H1 (cell line): Measurements from ENCODE around the gene MYCBP2. TPM values are rescaled to one million over a fixed set of nuclear protein-coding genes. Genes with fewer than 3 reads are reported as not detected.

Experiments
- CTCF ChIA-PET: fragments of 300-600 bp; sonication (Branson Sonifier 250); formaldehyde crosslinking; loops from one replicate; lab custom pipeline; 2021; ENCODE audit not compliant: partially characterized antibody; lab: Charles Lee
- POLR2A ChIA-PET: fragments of 300-600 bp; sonication (Branson Sonifier 250); formaldehyde crosslinking; loops from one replicate; lab custom pipeline; 2021; ENCODE audit warnings: inconsistent platforms; ENCODE audit not compliant: partially characterized antibody; lab: Charles Lee
- DNase-seq, 2 experiments: peaks; one replicate each; pipeline versions ENCODE4 v3.0.0 to v3.0.0-alpha.2; 2010 to 2022; ENCODE audit warnings: low spot score in 2 of 2, low read depth in 1 of 2, mixed read lengths in 1 of 2
- FAIRE-seq: peaks from 2 replicates; lab custom pipeline; 2011; peaks lifted over from hg19 to GRCh38; lab: Jason Lieb, UNC
- H2AFZ ChIP-seq: 2 replicates; pipeline ENCODE4 v1.8.1; 2012; ENCODE audit warnings: low read length, inconsistent platforms
- H2AK5ac ChIP-seq: 2 replicates; pipeline ENCODE4 v1.6.1; 2013; ENCODE audit warnings: low read depth, low read length
- H2BK120ac ChIP-seq: replicated peaks from 2 replicates; pipeline ENCODE3; 2013; ENCODE audit warnings: low read depth, low read length, inconsistent platforms
- H2BK12ac ChIP-seq: 2 replicates; pipeline ENCODE4 v1.6.1; 2013; ENCODE audit warnings: low read depth, low read length
- H2BK15ac ChIP-seq: 2 replicates; pipeline ENCODE4 v1.6.1; 2013; ENCODE audit warnings: low read length
- H2BK20ac ChIP-seq: 2 replicates; pipeline ENCODE4 v1.6.1; 2013; ENCODE audit warnings: low read length
- H2BK5ac ChIP-seq: 2 replicates; pipeline ENCODE4 v1.6.1; 2013; ENCODE audit warnings: low read depth, low read length
- H3K14ac ChIP-seq: 2 replicates; pipeline ENCODE4 v1.6.1; 2013; ENCODE audit warnings: inconsistent platforms; ENCODE audit not compliant: insufficient read length
- H3K18ac ChIP-seq: 2 replicates; pipeline ENCODE4 v1.6.1; 2013; ENCODE audit warnings: low read length; ENCODE audit errors: extremely low read depth
- H3K23ac ChIP-seq: 2 replicates; pipeline ENCODE4 v1.6.1; 2013; ENCODE audit warnings: inconsistent platforms; ENCODE audit not compliant: insufficient read length
- H3K23me2 ChIP-seq: 2 replicates; pipeline ENCODE4 v1.6.1; 2013; ENCODE audit warnings: low read depth, low read length
- H3K27ac ChIP-seq: 2 replicates; pipeline ENCODE4 v1.6.1; 2011; ENCODE audit warnings: low read depth, low read length, inconsistent platforms
- H3K27me3 ChIP-seq, 4 experiments: replicated peaks in 1 of 4; 1 replicate in 1 of 4; 2 replicates in 3 of 4; pipeline versions ENCODE4 v1.6.1 to v1.8.1; 2011 to 2013; ENCODE audit warnings: low read length in 3 of 4, mild to moderate bottlenecking in 3 of 4, inconsistent platforms in 2 of 4, mixed read lengths in 2 of 4, moderate library complexity in 1 of 4; ENCODE audit not compliant: control insufficient read depth in 3 of 4, insufficient read depth in 3 of 4; ENCODE audit errors: extremely low read depth in 1 of 4
- H3K36me3 ChIP-seq, 4 experiments: 2 replicates each; pipeline versions ENCODE4 v1.6.1 to v1.8.1; 2011 to 2013; ENCODE audit warnings: mild to moderate bottlenecking in 4 of 4, low read length in 3 of 4, moderate library complexity in 2 of 4, control low read depth in 1 of 4, inconsistent platforms in 1 of 4; ENCODE audit not compliant: insufficient read depth in 4 of 4, control insufficient read depth in 2 of 4
- H3K4ac ChIP-seq: replicated peaks from 2 replicates; pipeline ENCODE3; 2013; ENCODE audit warnings: low read length, low read depth, mixed read lengths, inconsistent platforms; ENCODE audit not compliant: insufficient read length
- H3K4me1 ChIP-seq, 4 experiments: replicated peaks in 1 of 4; 1 replicate in 1 of 4; 2 replicates in 3 of 4; pipeline versions ENCODE4 v1.6.1 to v1.8.1; 2011 to 2013; ENCODE audit warnings: low read length in 3 of 4, inconsistent platforms in 2 of 4, mixed read lengths in 1 of 4; ENCODE audit not compliant: insufficient read depth in 4 of 4, control insufficient read depth in 3 of 4
- H3K4me2 ChIP-seq, 2 experiments: 2 replicates each; pipeline versions ENCODE4 v1.6.1 to v1.8.1; 2011 to 2013; ENCODE audit warnings: low read depth in 2 of 2, low read length in 2 of 2, control low read depth in 1 of 2, inconsistent platforms in 1 of 2, mild to moderate bottlenecking in 1 of 2; ENCODE audit not compliant: insufficient read depth in 1 of 2
- H3K4me3 ChIP-seq, 4 experiments: fragments of 200-600, 300-600 bp in 1 of 4; sonication (generic), shearing (Covaris generic), sonication (Bioruptor Twin) in 1 of 4; 2 replicates each; pipeline versions ENCODE4 v1.5.1 to v1.8.1; 2011 to 2016; ENCODE audit warnings: low read length in 4 of 4, low read depth in 3 of 4, control low read depth in 2 of 4, inconsistent platforms in 2 of 4, mild to moderate bottlenecking in 2 of 4, mixed read lengths in 1 of 4, moderate library complexity in 1 of 4; ENCODE audit not compliant: insufficient read depth in 2 of 4; ENCODE audit errors: extremely low read depth in 1 of 4
- H3K56ac ChIP-seq: replicated peaks from 2 replicates; pipeline ENCODE3; 2013; ENCODE audit warnings: low read depth, mild to moderate bottlenecking, mixed read lengths, low read length, inconsistent platforms; ENCODE audit not compliant: insufficient read length
- H3K79me1 ChIP-seq: 2 replicates; pipeline ENCODE4 v1.6.1; 2013; ENCODE audit warnings: low read depth, low read length, control low read depth
- H3K79me2 ChIP-seq, 2 experiments: 2 replicates each; pipeline versions ENCODE4 v1.6.1 to v1.8.1; 2012 to 2013; ENCODE audit warnings: low read length in 2 of 2, mild to moderate bottlenecking in 2 of 2, inconsistent platforms in 1 of 2; ENCODE audit not compliant: insufficient read depth in 2 of 2, control insufficient read depth in 1 of 2
- H3K9ac ChIP-seq, 4 experiments: replicated peaks in 1 of 4; 1 replicate in 1 of 4; 2 replicates in 3 of 4; pipeline versions ENCODE4 v1.6.1 to v1.8.1; 2011 to 2013; ENCODE audit warnings: low read depth in 3 of 4, low read length in 3 of 4, control low read depth in 2 of 4, mild to moderate bottlenecking in 2 of 4, moderate library complexity in 2 of 4, inconsistent platforms in 1 of 4; ENCODE audit errors: extremely low read depth in 1 of 4
- H3K9me3 ChIP-seq, 2 experiments: 2 replicates each; pipeline versions ENCODE4 v1.6.1 to v1.8.1; 2012 to 2013; ENCODE audit warnings: mild to moderate bottlenecking in 2 of 2, moderate library complexity in 2 of 2, control low read depth in 1 of 2, inconsistent platforms in 1 of 2, low read depth in 1 of 2, low read length in 1 of 2, mixed read lengths in 1 of 2; ENCODE audit not compliant: insufficient read depth in 2 of 2
- H4K20me1 ChIP-seq, 2 experiments: replicated peaks in 1 of 2; 2 replicates each; pipeline versions ENCODE3 to v1.8.1; 2011 to 2013; ENCODE audit warnings: inconsistent platforms in 2 of 2, low read length in 2 of 2, mild to moderate bottlenecking in 1 of 2; ENCODE audit not compliant: insufficient read depth in 2 of 2, control insufficient read depth in 1 of 2
- H4K5ac ChIP-seq: 2 replicates; pipeline ENCODE4 v1.6.1; 2013; ENCODE audit warnings: low read length, low read depth, mixed read lengths, inconsistent platforms; ENCODE audit not compliant: insufficient read length
- H4K8ac ChIP-seq: 2 replicates; pipeline ENCODE4 v1.8.0; 2013; ENCODE audit warnings: mild to moderate bottlenecking, moderate library complexity, low read length, inconsistent platforms; ENCODE audit not compliant: insufficient read depth; ENCODE audit errors: extremely low read depth
- H4K91ac ChIP-seq: replicated peaks from 2 replicates; pipeline ENCODE3; 2013; ENCODE audit warnings: low read length, mixed read lengths, inconsistent platforms; ENCODE audit not compliant: insufficient read length
- BACH1 ChIP-seq: IDR thresholded peaks from 2 replicates; pipeline ENCODE4 v1.6.1; 2012; ENCODE audit warnings: low read length, improper control_type of control experiment
- BCL11A ChIP-seq, 2 experiments: IDR thresholded peaks; one replicate each; pipeline ENCODE4 v1.6.1; 2011; ENCODE audit warnings: low read depth in 2 of 2, low read length in 2 of 2, mild to moderate bottlenecking in 2 of 2
- CREB1 ChIP-seq: IDR thresholded peaks from 2 replicates; pipeline ENCODE4 v1.6.1; 2012; ENCODE audit warnings: inconsistent platforms
- GTF2F1 ChIP-seq: IDR thresholded peaks from 2 replicates; pipeline ENCODE4 v1.6.1; 2012; ENCODE audit warnings: low read depth, low read length, improper control_type of control experiment, borderline replicate concordance
- HDAC6 ChIP-seq: IDR thresholded peaks from one replicate; pipeline ENCODE4 v1.7.1; 2012; ENCODE audit warnings: low read depth, mild to moderate bottlenecking, inconsistent platforms, low read length, moderate library complexity
- KDM1A ChIP-seq: fragments of 200-600, 300-600 bp; sonication (generic); IDR thresholded peaks from 2 replicates; pipeline ENCODE4 v1.7.1; 2016; ENCODE audit warnings: mild to moderate bottlenecking, low read length, borderline replicate concordance
- KDM5A ChIP-seq: fragments of 200-600 bp; IDR thresholded peaks from 2 replicates; pipeline ENCODE4 v1.7.1; 2012; ENCODE audit warnings: mild to moderate bottlenecking, low read length, inconsistent platforms, mixed read lengths
- RBBP5 ChIP-seq: IDR thresholded peaks from 2 replicates; pipeline ENCODE4 v1.7.1; 2012; ENCODE audit warnings: low read depth, mild to moderate bottlenecking, inconsistent platforms, low read length, moderate library complexity, borderline replicate concordance
- SAP30 ChIP-seq: fragments of 300-600 bp; sonication (generic); IDR thresholded peaks from 2 replicates; pipeline ENCODE4 v1.7.1; 2012; ENCODE audit warnings: low read length, moderate library complexity, mild to moderate bottlenecking, inconsistent platforms; ENCODE audit not compliant: insufficient read depth, insufficient replicate concordance
- SRF ChIP-seq: IDR thresholded peaks from 2 replicates; pipeline ENCODE4 v1.6.1; 2011; ENCODE audit warnings: mild to moderate bottlenecking, low read depth, low read length, moderate library complexity
- SUZ12 ChIP-seq: fragments of 200-600 bp; sonication (generic); IDR thresholded peaks from 2 replicates; pipeline ENCODE4 v1.6.1; 2012; ENCODE audit warnings: mild to moderate bottlenecking, inconsistent platforms, low read length, moderate library complexity, mixed read lengths
- WGBS, 2 experiments: shearing (Covaris generic) in 1 of 2; methylation state at CpG; one replicate each; pipeline versions ENCODE4 v1.1.6 to v1.1.7; 2013 to 2015; ENCODE audit warnings: low lambda C conversion rate in 2 of 2, mixed read lengths in 2 of 2, inconsistent platforms in 1 of 2, low coverage in 1 of 2, missing lambda C conversion rate in 1 of 2; ENCODE audit not compliant: insufficient replicate concordance in 2 of 2, insufficient coverage in 1 of 2, insufficient read length in 1 of 2; ENCODE audit errors: extremely low coverage in 1 of 2, missing lambda C conversion rate in 1 of 2; 5-methylcytosine and 5-hydroxymethylcytosine counted together
- polyA plus RNA-seq, 7 experiments: library from polyadenylated mRNA; depleted of rRNA in 3 of 7; stranded (reverse) in 5 of 7; unstranded in 2 of 7; fragments of >200 nt in 5 of 7; fragments of 200-250 nt in 2 of 7; gene quantifications; 1 replicate in 5 of 7; 2 replicates in 1 of 7; 4 replicates in 1 of 7; pipeline versions ENCODE4 v1.2.1 to v1.2.3, GENCODE V29; 2011 to 2013; ENCODE audit warnings: missing spikeins in 2 of 7, mixed read lengths in 2 of 7
- total RNA-seq: library from RNA; stranded (reverse); fragmentation: NEBNext Ultra II Directional; extraction: Animal tissue kit (Norgen Biotek cat#: 25700); gene quantifications from 2 replicates; pipeline ENCODE4 v1.2.1, GENCODE V29; 2021
- TF ChIP-seq, protein P1 (sequence below), 3 experiments: IDR thresholded peaks; 1 replicate in 2 of 3; 2 replicates in 1 of 3; pipeline versions ENCODE4 v1.5.1 to v1.6.1; 2011; ENCODE audit warnings: low read length in 3 of 3, mild to moderate bottlenecking in 3 of 3, inconsistent platforms in 2 of 3, low read depth in 1 of 3, moderate library complexity in 1 of 3; ENCODE audit not compliant: insufficient read depth in 1 of 3; ENCODE audit errors: control extremely low read depth in 1 of 3

MYCBP2 gene
- total and polyA plus RNA-seq, 2 of the 8 experiments (the other 6 are each of a cell fraction or from before 2014, with no cell fraction given): 19.0 to 52.1 TPM

DNA sequence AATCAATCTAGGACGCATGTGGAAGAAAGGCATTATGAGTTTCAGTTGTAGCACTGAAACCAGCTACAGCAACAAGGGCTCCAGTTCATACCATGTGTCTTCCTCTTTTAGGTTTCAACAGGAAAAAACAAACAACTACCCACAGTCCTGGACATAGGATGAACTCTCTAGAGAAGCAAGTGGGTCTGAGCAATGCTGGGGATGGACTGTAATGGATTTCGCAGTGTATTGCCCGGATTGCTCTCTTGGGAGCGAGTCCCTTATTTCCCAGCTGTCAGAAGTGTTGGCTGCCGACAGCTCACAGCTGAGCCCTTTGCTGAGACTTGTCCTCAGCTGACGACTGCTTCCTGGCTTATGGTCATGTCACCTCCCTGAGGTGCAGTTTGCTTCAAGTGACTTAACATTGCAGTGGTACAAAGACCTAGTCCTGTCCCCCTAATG is 12.1 kb upstream of the MYCBP2 start:
- no peaks in the 10 kb centered on the region for H3K36me3 ChIP-seq
- no peaks in the 10 kb centered on the region for H3K9me3 ChIP-seq
- no peak overlapping the region for H2BK15ac ChIP-seq
- H3K9ac ChIP-seq: no peak overlapping the region
- H3K4me1 ChIP-seq: no peaks in the 10 kb centered on the region
- H3K23ac ChIP-seq: no peak overlapping the region
- H2BK120ac ChIP-seq: no peak overlapping the region
- POLR2A ChIA-PET: interaction anchor here (0.6 kb wide), 1 partner anchor 247 kb away, joined by 3 read pairs; no protein-coding TSS in a partner anchor
- no peak overlapping the region for H4K8ac ChIP-seq
- H3K18ac ChIP-seq: no peak overlapping the region
- H3K79me1 ChIP-seq: no peaks in the 10 kb centered on the region
- H2BK12ac ChIP-seq: no peak overlapping the region; the same call in 1 of the 2 replicates
- FAIRE-seq (no peak), DNase-seq (no peak)
- H4K5ac ChIP-seq: no peak overlapping the region
- no peak overlapping the region for H3K27ac ChIP-seq
- H3K14ac ChIP-seq: no peak overlapping the region
- H3K79me2 ChIP-seq: no peaks in the 10 kb centered on the region
- H4K91ac ChIP-seq: no peak overlapping the region
- no peak overlapping the region for H3K56ac ChIP-seq
- no peak overlapping the region for H2AFZ ChIP-seq
- H3K27me3 ChIP-seq: no peaks in the 10 kb centered on the region
- no peaks in the 10 kb centered on the region; the same call in 1 of the 2 replicates for H3K23me2 ChIP-seq
- H4K20me1 ChIP-seq: no peaks in the 10 kb centered on the region
- WGBS, 2 experiments: 98% methylated on average over 6 of the region's 6 CpGs; no CpG with 5 or more reads in 1 of the 2 experiments
- H2AK5ac ChIP-seq: no peak overlapping the region
- H2BK5ac ChIP-seq: no peak overlapping the region
- CTCF ChIA-PET: no interaction called here
- no peak overlapping the region for H3K4me3 ChIP-seq
- H3K4ac ChIP-seq: no peak overlapping the region
- H3K4me2 ChIP-seq: no peak overlapping the region
- H2BK20ac ChIP-seq: no peak overlapping the region
- TF ChIP-seq SUZ12 (no peak), KDM5A (no peak), SAP30 (no peak), HDAC6 (no peak), CREB1 (no peak), RBBP5 (no peak), BCL11A (IDR thresholded peaks at IDR 0.05; ENCODE audit: low read depth in 2 of 2, low read length in 2 of 2) (no peak), SRF (no peak), KDM1A (no peak), GTF2F1 (no peak), BACH1 (no peak)
- TF ChIP-seq, protein P1, sequence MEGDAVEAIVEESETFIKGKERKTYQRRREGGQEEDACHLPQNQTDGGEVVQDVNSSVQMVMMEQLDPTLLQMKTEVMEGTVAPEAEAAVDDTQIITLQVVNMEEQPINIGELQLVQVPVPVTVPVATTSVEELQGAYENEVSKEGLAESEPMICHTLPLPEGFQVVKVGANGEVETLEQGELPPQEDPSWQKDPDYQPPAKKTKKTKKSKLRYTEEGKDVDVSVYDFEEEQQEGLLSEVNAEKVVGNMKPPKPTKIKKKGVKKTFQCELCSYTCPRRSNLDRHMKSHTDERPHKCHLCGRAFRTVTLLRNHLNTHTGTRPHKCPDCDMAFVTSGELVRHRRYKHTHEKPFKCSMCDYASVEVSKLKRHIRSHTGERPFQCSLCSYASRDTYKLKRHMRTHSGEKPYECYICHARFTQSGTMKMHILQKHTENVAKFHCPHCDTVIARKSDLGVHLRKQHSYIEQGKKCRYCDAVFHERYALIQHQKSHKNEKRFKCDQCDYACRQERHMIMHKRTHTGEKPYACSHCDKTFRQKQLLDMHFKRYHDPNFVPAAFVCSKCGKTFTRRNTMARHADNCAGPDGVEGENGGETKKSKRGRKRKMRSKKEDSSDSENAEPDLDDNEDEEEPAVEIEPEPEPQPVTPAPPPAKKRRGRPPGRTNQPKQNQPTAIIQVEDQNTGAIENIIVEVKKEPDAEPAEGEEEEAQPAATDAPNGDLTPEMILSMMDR (IDR thresholded peaks at IDR 0.05; ENCODE audit: control extremely low read depth in 1 of 3, insufficient read depth in 1 of 3, low read depth in 1 of 3, low read length in 3 of 3): no peak
